Skin epidermis (tissue), 12 donors: Measurements from ENCODE around the gene TUB.

Source experiments
- H3K27ac ChIP-seq, 21 experiments: fragments of 200-600 bp; sonication (generic) in 11 of 21; one replicate each; pipeline ENCODE4 v1.5.0; 2020; ENCODE audit warnings: mild to moderate bottlenecking in 3 of 21, inconsistent platforms in 2 of 21, moderate library complexity in 2 of 21
- H3K4me3 ChIP-seq, 7 experiments: fragments of 200-600 bp; sonication (generic) in 2 of 7; one replicate each; pipeline ENCODE4 v1.5.0; 2020; ENCODE audit warnings: inconsistent platforms in 2 of 7, mild to moderate bottlenecking in 2 of 7, moderate library complexity in 1 of 7

TUB gene

DNA sequence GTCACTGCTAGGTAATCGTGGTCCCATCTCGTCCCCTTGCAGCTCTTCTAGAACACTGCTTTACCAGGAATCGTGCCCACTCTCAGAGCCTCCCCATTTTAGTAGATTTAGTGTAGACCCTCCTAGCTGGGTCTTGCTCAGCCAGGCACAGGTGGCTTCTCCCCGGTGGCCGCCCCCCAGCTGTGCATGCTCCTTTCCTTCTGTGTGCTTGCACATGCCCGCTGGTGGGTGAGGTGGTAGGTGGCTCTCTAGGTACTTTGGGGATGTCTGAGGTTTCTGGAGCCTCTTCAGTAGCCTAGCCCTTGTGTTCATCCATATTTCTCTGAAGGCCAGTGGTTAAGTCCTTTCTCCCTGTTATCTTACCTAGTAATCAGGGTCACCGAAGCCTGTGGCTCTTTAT is 5.6 kb downstream of the TUB start:
- Histone ChIP-seq H3K27ac (no peak overlapping the region), H3K4me3 (no peak overlapping the region)

DNA sequence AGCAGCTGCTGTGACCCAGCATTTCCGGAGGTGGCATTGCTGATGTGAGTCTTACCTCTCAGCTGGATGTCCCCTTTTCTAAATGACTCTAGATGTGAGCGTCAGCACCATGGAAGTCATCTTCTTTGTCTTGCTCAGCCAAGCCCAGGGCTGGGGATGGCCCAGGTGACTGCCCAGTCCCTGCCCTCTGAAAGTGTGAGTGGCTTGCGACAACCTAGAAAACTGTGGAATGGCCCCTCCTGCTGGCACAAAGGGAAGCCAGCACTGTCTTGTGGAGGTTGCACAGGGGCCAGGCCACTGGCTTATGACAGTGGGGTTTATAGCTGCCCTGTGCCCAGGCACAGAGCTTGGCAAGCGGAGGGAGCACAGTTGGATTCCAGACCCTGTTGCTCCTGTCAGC is 6.2 kb downstream of the TUB start:
- Histone ChIP-seq H3K27ac (no peak overlapping the region), H3K4me3 (no peak overlapping the region)

DNA sequence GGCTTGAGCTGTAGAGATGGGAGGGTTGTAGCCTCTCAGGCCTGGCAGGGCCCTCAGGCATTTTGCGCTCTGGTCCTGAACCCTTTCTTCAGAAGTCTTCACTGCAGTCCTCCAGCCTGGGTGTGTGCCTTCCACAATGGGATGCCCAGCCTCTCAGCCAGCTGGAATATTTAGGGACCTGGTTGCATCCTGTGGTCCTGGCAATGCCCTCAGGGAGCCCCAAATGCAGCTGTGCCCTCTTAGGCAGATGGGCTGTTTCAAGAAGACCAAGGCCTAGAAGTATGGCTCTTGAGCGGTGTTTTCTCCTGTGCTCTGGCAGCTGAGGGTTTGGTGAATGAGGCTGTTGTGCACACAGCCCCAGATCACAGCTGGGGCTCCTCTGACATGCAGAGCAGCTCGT is 6.7 kb downstream of the TUB start:
- no peak overlapping the region for H3K4me3 ChIP-seq
- no peak overlapping the region for H3K27ac ChIP-seq

DNA sequence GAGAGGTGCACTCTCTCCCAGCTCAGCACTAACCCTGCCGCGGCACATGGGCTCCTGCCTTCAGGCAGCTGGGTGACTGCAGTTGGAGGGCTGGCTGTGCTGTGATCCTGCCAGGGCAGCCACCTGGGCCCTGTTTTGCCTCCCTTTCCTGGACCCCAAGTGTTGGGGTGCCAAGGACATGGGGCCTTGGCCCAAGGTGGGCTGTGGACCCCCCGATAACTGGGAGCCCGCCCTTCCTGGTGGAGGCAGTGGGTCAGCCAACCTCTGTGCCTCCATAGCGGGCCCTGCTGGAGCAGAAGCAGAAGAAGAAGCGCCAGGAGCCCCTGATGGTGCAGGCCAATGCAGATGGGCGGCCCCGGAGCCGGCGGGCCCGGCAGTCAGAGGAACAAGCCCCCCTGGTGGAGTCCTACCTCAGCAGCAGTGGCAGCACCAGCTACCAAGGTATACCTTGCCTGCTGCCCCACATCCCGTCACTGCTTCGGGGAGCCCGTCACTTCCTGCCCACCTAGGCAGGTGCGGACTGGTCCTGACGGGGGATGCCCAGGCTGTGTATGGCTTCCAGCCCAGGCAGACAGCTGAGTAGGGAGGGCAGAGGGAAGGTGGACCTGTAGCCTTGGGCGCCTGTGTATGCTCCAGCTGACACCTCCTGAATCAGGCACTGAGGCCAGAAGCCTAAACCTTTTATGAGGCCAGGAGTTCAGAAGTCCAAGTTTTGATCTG is 8.9 kb downstream of the TUB start:
- Histone ChIP-seq H3K4me3 (no peak overlapping the region), H3K27ac (no peak overlapping the region)

DNA sequence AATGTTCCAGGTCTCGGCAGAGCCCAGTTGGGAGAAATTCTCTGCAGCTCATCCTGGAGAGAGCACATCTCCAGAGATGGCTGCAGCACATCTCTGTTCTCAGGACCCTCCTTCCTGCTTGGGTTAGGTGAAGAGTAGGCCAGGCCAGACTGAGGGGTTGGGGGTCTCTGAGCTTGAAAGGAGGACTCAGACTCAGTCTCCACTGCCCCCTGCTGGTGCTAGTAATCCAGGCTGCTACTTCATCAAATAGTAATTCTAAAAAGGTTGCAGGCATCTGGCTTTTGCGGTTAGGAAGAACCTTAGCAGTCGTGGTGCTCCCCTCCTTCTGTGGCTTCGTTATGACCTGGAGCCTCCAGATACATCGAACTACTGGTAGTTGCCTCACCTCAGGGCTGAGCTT is 9.7 kb downstream of the TUB start:
- Histone ChIP-seq H3K4me3 (no peak overlapping the region), H3K27ac (no peak overlapping the region)

DNA sequence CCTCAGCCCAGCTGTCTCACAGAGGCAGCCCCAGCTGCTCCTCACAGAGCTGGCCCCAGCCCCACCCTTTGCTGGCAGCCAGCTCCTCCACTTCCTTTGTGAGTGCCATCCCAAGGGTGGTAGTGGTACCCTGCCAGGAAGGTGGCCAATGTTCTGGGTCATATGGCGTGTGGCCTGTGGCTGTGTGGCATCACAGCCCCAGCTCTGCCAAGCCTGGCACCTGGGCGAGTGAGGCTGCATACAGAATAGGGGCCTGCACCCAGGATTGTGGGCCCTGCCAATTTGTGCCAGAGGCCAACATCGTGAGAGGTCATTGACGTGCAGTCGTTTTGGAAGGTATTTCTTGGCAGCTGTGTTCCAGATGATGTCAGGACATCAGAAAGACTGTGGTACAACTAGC is 10.7 kb downstream of the TUB start:
- H3K4me3 ChIP-seq = no peak overlapping the region
- H3K27ac ChIP-seq = no peak overlapping the region

DNA sequence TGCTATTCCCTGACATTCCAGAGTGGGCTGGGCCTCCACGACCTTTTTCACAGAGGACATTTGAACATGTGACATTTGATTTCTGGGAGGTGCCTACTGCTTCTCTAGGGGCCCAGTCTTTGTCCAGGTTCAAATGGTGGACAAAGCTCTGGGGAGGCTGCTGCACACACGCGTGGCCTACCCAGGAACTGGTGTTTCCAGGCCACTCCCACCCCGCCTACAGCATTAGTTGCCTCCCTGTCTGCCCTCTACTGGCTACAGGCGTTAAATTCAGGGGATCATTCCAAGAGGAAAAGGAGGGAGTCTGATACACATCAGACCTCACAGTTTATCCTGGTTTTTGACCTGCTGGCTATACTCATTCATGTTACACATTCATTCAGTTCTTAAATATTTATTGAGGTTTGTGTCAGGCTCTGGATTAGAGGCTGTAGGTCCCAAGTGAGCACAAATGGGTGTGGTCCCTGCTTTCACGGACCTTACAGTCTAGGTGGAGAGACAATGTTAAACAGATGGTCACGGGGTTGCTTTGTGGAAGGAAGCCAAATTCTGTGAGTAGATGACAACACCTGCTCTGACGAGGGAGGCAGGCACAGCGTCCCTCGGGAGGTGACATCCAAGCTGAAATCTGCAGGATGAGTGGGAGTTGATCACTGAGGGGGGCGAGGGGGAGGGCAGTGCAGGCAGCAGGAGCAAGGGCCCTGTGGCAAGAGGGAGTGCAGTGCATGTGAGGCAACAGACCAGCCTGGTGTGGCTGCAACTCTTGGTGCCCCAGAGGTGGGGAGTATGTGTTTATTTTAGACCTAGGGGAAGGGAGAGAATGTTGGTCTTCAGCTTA is 11.8 kb downstream of the TUB start:
- Histone ChIP-seq H3K4me3 (no peak overlapping the region), H3K27ac (no peak overlapping the region)

DNA sequence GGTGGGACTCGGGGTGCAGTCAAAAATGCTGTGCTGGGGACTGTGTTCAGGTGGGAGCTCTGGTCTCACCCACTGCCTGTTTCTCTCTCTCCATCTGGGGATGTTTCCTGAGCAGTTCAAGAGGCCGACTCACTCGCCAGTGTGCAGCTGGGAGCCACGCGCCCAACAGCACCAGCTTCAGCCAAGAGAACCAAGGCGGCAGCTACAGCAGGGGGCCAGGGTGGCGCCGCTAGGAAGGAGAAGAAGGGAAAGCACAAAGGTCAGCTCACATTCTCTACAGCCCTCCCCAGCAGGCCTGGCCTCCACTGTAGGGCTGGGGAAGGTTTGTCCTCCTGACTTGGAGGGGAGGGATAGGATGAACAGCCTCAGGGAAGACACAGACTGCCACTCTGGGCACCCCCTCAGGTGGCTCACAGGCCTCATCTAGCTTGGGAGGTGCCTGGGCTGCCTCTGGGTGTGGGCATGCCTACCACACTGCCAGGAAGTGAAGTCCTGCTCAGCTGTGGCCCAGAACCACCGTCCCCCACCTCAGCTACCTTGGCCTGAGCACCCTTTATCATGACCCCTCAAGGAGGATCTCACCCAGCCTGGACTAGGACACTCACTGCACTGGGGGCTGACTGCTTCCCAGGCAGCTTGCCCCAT is 13.0 kb downstream of the TUB start:
- Histone ChIP-seq H3K27ac (peak overlapping the region in 1 of 21 experiments; percentile 26), H3K4me3 (no peak overlapping the region)

DNA sequence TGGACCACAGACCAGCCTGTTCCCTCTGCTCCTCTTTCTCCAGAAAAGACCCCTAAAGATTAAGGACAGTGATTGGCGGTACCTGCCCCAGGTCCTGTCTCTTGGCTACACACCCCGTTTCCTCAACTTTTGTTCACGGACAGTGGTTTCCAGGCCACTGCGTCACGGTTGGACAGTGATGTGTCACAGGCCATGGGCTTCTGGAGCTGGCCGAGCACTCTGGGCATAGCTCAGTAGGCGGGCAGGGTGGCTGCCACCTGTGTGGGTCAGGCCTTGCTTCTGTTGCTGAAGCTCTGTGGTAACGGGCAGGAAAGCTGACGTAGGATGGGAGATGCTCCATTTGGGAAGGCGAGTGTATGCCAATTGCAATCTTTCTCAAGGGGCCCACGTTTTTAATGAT is 13.6 kb downstream of the TUB start:
- Histone ChIP-seq H3K4me3 (no peak overlapping the region), H3K27ac (no peak overlapping the region)

DNA sequence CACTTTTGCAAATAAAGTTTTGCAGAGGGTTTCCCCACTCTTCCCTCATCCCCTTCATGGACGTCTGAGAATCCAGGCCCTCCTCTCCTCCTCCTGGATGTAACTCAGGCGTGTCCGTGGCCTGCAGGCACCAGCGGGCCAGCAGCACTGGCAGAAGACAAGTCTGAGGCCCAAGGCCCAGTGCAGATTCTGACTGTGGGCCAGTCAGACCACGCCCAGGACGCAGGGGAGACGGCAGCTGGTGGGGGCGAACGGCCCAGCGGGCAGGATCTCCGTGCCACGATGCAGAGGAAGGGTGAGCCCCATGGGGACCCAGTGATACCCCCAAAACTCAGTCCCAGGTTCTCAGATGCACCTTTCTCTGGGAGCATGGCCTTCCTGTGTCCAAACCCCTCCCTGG is 14.4 kb downstream of the TUB start:
- H3K4me3 ChIP-seq = no peak overlapping the region
- no peak overlapping the region for H3K27ac ChIP-seq

DNA sequence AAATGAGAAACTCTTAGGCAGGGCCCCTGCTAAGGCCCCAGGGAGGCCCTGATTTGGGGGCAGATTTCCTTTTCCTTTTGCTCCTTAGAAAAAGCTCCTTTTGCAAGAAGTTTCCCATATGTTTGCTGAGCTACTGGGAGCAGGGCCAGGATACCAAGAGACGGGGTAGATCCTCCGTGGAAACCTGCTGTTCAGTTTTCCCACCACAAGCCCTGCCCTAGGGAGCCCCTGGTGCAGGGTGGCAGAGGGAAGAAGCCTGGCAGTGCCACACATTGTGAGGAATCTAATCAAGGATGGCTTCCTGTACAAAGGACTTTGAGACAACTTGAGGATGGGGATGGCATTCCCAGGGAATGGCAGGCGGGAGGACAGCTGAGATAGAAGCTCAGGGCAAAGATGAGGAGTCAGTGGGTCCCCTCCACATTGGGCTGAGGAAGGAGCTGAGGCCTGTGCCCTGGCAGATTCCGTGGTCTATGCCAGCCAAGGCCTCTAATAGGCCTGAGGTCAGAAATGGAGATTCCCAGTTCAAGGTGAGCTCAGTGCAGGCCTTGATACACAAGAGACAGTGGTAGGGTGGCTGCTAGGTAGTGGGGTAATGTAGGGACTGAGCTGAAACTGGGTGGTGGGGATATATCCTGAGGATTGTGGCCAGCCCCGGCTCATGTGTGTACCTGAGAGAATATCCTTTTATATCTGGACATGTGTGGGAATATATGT is 15.0 kb downstream of the TUB start:
- no peak overlapping the region for H3K27ac ChIP-seq
- H3K4me3 ChIP-seq = no peak overlapping the region

DNA sequence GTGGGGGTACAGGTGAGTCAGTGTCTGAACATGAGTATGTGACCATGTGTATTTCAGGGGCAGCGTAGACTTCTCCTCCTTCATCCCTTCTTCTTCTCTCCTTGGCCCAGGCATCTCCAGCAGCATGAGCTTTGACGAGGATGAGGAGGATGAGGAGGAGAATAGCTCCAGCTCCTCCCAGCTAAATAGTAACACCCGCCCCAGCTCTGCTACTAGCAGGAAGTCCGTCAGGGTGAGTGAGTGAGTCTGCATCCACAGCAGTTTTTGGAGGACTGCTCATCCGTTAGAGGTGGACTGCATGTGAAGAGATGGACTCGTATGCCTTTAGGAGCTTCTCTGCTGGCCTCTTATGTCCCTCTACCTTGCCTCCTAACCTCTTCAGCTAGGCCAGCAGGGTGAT is 15.6 kb downstream of the TUB start:
- Histone ChIP-seq H3K27ac (no peak overlapping the region), H3K4me3 (no peak overlapping the region)

DNA sequence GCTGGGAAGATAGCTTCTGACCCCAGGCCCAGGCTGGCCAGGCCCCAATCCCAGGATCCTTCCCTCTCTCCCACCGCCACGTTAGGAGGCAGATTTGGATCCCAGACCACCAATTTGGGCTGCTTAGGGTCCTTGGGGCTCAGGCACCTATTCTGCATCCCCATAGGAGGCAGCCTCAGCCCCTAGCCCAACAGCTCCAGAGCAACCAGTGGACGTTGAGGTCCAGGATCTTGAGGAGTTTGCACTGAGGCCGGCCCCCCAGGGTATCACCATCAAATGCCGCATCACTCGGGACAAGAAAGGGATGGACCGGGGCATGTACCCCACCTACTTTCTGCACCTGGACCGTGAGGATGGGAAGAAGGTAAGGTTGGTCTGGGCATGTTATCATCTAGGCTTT is 16.1 kb downstream of the TUB start:
- no peak overlapping the region for H3K27ac ChIP-seq

DNA sequence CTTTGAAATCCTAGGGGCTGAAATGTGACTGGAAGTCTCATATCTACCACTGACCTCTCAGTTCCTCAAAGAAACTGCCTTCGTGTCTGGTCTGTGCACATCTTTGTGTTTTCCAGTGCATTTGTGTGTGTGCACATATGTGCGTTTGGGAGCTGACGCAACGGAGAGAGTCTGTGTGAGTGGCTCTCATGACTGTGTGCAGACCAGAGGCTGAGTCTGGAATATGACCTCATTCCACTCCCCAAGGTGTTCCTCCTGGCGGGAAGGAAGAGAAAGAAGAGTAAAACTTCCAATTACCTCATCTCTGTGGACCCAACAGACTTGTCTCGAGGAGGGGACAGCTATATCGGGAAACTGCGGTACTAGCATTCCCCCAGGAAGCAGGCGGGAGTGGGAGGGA is 16.5 kb downstream of the TUB start:
- no peak overlapping the region for H3K4me3 ChIP-seq
- no peak overlapping the region for H3K27ac ChIP-seq

More for the DNA sequence above, 16.1 kb downstream of the TUB start:
- no peak overlapping the region for H3K4me3 ChIP-seq

DNA sequence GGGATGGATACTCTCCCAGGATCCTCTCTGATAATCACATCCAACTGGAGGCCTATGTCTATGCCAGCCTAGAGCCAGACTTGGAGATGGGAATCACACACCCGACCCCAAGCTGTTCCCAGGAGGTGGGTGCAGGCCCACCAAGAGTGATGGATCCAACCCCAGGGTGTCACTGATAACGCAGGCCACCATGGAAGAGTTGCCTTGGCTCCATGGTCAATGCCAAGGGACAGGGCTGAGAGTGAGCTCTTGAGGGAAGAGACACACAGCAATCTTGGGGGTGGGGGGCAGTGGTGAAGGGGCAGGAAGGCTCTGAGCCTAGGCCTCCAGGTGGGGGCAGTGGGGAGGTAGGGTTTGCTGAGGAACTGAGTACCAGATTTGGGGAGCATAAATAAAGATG is 16.9 kb downstream of the TUB start:
- Histone ChIP-seq H3K27ac (no peak overlapping the region), H3K4me3 (no peak overlapping the region)

DNA sequence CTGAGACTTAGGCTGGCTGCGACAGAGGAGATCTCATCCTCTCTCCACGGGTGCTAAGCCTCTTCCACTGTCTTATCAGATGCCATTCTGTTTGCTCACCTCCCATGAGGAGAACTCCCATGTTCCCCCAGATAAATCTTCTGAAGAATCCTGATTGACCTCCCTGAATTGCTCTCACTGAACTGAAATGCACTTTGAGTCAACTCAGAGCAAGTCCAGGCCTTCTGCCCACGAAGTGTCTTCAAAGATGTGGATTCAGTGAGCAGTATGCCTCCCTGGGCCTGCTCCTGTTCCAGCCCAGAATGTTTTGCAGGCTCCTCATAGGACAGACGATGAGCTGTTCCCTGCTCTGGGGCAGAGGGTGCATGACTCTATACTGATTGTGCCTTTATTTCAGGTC is 17.4 kb downstream of the TUB start:
- H3K4me3 ChIP-seq = no peak overlapping the region
- H3K27ac ChIP-seq = no peak overlapping the region

DNA sequence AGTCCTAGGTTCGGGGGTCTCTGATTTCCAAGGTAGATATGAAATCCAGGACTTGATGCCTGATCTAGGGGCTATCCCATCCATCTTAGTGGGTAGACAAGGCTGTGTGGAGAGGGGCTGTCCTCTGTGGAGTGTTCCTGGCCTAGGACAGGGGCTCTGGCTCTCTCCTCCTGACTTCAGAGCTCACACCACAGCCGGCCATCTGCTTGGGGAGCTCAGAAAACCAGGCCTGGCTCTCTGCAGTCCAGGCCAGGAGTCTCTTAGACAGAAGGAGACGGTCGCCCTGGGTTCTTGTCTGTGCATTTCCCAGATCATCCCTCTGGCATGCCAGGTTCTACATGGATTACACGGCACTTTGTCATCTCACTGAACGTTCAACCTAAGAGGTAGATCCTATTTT is 17.9 kb downstream of the TUB start:
- Histone ChIP-seq H3K4me3 (no peak overlapping the region), H3K27ac (no peak overlapping the region)

DNA sequence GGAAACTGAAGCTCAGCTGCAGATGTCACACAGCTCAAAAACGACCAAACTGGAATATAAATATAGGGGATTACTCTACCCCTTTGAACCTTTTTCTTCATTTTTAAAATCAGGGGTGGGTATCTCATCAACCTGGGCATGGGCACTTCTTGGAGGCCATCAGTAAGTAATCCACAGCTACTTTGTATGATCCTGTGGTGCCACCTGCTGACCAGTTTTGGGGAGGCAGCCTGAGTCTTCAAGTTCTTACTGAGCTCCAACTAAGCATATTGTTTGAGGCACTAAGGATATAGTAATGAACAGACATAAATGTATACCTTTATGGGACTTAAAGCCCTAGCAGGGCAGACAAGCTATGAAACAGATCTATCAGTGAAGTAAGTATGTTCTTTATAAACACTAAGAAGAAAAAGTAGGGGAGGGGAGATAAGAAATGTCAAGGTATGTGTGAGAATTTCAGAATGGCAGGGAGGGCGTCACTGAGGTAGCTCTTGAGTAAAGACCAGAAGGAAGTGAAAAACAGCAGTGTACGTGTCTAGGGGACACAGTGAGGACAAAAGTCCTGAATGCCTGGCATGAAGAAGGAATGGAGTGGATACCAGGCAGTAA is 18.4 kb downstream of the TUB start:
- Histone ChIP-seq H3K27ac (no peak overlapping the region), H3K4me3 (no peak overlapping the region)

DNA sequence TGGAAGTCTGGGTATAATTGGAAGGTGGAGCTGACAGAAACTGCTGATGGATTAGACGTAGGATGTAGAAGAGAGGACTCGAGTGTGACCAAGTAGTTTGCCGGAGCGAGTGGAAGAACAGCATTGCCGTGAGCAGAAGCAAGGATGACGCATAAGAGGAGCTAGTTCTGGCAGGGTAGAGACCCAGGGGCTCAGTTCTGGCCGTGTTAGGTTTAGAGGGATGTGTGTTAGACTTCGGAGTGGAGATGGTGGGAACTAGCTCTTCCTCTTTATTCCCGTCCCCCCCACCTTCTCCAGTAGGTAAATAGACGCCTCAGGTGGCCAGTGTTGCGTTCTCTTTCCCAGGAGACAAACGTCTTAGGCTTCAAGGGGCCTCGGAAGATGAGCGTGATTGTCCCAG is 19.1 kb downstream of the TUB start:
- Histone ChIP-seq H3K4me3 (no peak overlapping the region), H3K27ac (no peak overlapping the region)

DNA sequence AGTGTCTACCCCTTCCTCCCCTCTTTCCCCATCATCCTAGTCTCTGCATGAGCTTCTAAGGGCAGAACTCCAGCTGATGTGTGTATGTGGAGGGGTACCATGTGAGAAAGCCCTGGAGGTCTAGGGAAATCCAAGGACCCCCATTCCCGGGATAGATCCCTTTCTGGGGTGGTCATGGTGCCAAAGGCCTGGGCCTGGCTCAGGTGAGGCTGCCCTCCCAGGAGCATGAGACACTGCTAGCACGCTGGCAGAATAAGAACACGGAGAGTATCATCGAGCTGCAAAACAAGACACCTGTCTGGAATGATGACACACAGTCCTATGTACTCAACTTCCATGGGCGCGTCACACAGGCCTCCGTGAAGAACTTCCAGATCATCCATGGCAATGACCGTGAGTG is 19.6 kb downstream of the TUB start:
- Histone ChIP-seq H3K27ac (no peak overlapping the region), H3K4me3 (no peak overlapping the region)
